Testis (tissue), 3 donors: ENCODE data around the gene PTPRU. TPM values are rescaled to one million over a fixed set of nuclear protein-coding genes. Genes with fewer than 3 reads are reported as not detected.

Experiments used
- DNase-seq: peaks from one replicate; pipeline ENCODE4 v3.0.0-alpha.2; 2019
- H3K27ac ChIP-seq, 2 donors: fragments of 200-600 bp; sonication (generic); one replicate each; pipeline ENCODE4 v1.5.1; 2019
- H3K27me3 ChIP-seq: fragments of 200-600 bp; sonication (generic); one replicate; pipeline ENCODE4 v1.5.1; 2019
- H3K36me3 ChIP-seq: fragments of 200-600 bp; sonication (generic); one replicate; pipeline ENCODE4 v1.5.1; 2017; ENCODE audit warnings: low read depth; ENCODE audit errors: missing control alignments
- H3K4me1 ChIP-seq: fragments of 200-600 bp; sonication (generic); one replicate; pipeline ENCODE4 v1.5.1; 2019
- H3K4me3 ChIP-seq, 2 donors: fragments of 200-600 bp; sonication (generic); one replicate each; pipeline ENCODE4 v1.5.1; 2017 to 2019
- H3K9me3 ChIP-seq: fragments of 200-600 bp; sonication (generic); one replicate; pipeline ENCODE4 v1.5.1; 2017
- CTCF ChIP-seq, 3 experiments: fragments of 450-650 bp in 2 of 3; fragments of 200-600 bp in 1 of 3; sonication (generic) in 1 of 3; IDR thresholded peaks; one replicate each; pipeline ENCODE4 v1.5.1; 2016 to 2019; ENCODE audit warnings: antibody characterized with exemption in 3 of 3, mild to moderate bottlenecking in 2 of 3, moderate library complexity in 1 of 3
- POLR2A ChIP-seq: fragments of 450-650 bp; IDR thresholded peaks from one replicate; pipeline ENCODE4 v1.6.1; 2017; ENCODE audit warnings: antibody characterized with exemption, mild to moderate bottlenecking, moderate library complexity
- WGBS, 2 donors: methylation state at CpG; one replicate each; pipeline ENCODE4 v1.1.5; 2018; 5-methylcytosine and 5-hydroxymethylcytosine counted together
- intact Hi-C: fragments of 100-400 bp; cut with DNase I; formaldehyde crosslinking; loops from one replicate; pipeline ENCODE4 v1.15.1; 2023; ENCODE audit warnings: low total_unique reads
- polyA plus RNA-seq: library from polyadenylated mRNA; stranded (reverse); fragments of 350-450 nt; fragmentation: Illumina TruSeq; extraction: RNeasy Lipid Tissue Mini Kit (QIAGEN cat#74804); gene quantifications from one replicate; pipeline ENCODE4 v1.2.3, GENCODE V29; 2014; ENCODE audit warnings: low read depth, low replicate concordance; ENCODE audit not compliant: insufficient read depth
- total RNA-seq, 2 donors: library from RNA; depleted of rRNA; stranded (reverse); fragments of >200 nt; gene quantifications; one replicate each; pipeline ENCODE4 v1.2.3, GENCODE V29; 2016

PTPRU gene
- total and polyA plus RNA-seq, 3 donors from 2014 or later, result 13.3 to 39.1 (median 21.7) TPM

- Histone ChIP-seq H3K27ac (peak overlapping the region in 1 of 2 donors; percentile 37), H3K36me3 (no peaks in the 10 kb centered on the region), H3K4me3 (peak overlapping the region; percentile 36 to 37), H3K9me3 (no peaks in the 10 kb centered on the region), H3K27me3 (no peaks in the 10 kb centered on the region), H3K4me1 (peaks cover 20% of the 10 kb centered on the region)
- peak; percentile 37 for DNase-seq
- no peak for TF ChIP-seq CTCF (IDR thresholded peaks at IDR 0.05)
- no peak for TF ChIP-seq POLR2A
- intact Hi-C loops, result no loop called here
- 8 to 67% methylated on average over 1 to 38 of the region's 38 CpGs for WGBS, 2 donors
Observed at GRCh38 chr1:29258976-29259801, 22.9 kb downstream of the PTPRU start.

GRCh38 chr1:29259802-29260441 is 23.6 kb downstream of the PTPRU start:
- H3K4me3 ChIP-seq, result peak overlapping the region; percentile 36 to 37
- peaks cover 20% of the 10 kb centered on the region for H3K4me1 ChIP-seq
- WGBS, 2 donors, result 5 to 10% methylated on average over 11 to 41 of the region's 56 CpGs
- TF ChIP-seq CTCF (IDR thresholded peaks at IDR 0.05) (no peak), POLR2A (no peak)
- no peaks in the 10 kb centered on the region for H3K27me3 ChIP-seq
- H3K9me3 ChIP-seq, result no peaks in the 10 kb centered on the region
- H3K27ac ChIP-seq, result peak overlapping the region in 1 of 2 donors; percentile 37
- H3K36me3 ChIP-seq, result no peaks in the 10 kb centered on the region
- DNase-seq, result peak; percentile 67
- intact Hi-C loops, result no loop called here

GRCh38 chr1:29260531-29260930 is 24.2 kb downstream of the PTPRU start:
- intact Hi-C loops, result no loop called here
- Histone ChIP-seq H3K9me3 (no peaks in the 10 kb centered on the region), H3K4me1 (peaks cover 20% of the 10 kb centered on the region), H3K36me3 (no peaks in the 10 kb centered on the region), H3K27me3 (no peaks in the 10 kb centered on the region), H3K27ac (no peak overlapping the region), H3K4me3 (peak overlapping the region in 1 of 2 donors; percentile 36)
- TF ChIP-seq CTCF (IDR thresholded peaks at IDR 0.05), result no peak
- no peak for TF ChIP-seq POLR2A
- no peak for DNase-seq
- 40 to 59% methylated on average over 24 to 29 of the region's 29 CpGs for WGBS, 2 donors

- no peaks in the 10 kb centered on the region for H3K36me3 ChIP-seq
- TF ChIP-seq CTCF (IDR thresholded peaks at IDR 0.05), result no peak
- H3K27me3 ChIP-seq, result no peaks in the 10 kb centered on the region
- no peak overlapping the region for H3K4me3 ChIP-seq
- no peaks in the 10 kb centered on the region for H3K9me3 ChIP-seq
- no peaks in the 10 kb centered on the region for H3K4me1 ChIP-seq
- no peak overlapping the region for H3K27ac ChIP-seq
- 89 to 92% methylated on average over 4 of the region's 4 CpGs for WGBS, 2 donors
- DNase-seq, result no peak
- intact Hi-C loops, result no loop called here
Observed at GRCh38 chr1:29264773-29265389, 28.6 kb downstream of the PTPRU start.
